Measurements from ENCODE around the gene PCDHB6.
"Not testable (repeated sequence)": the region's sequence is repeated elsewhere in the genome, so short reads cannot be mapped to it uniquely, and the experiment has no call there.

PCDHB6 gene

GRCh38 chr5:141149812-141150211 is at the start of gene PCDHB6:
Gene PCDHB6 (plus strand): TSS chr5:141150057. CDS start chr5:141150258, 201 bp downstream.
- no peak for DNase-seq (ENCODE audit: low read depth)
- TF ChIP-seq CTCF (IDR thresholded peaks at IDR 0.05; ENCODE audit: control insufficient read depth, insufficient read depth, low read depth, low read length, missing control alignments) = peak; percentile 54
- peak within 1 kb of the TSS; percentile 32 for H3K4me3 ChIP-seq (ENCODE audit: control insufficient read depth, low read depth, low read length)

GRCh38 chr5:141100243-141100805 is 49.5 kb upstream of the PCDHB6 start, which contains the start of gene PCDHB3:
Gene PCDHB3 (plus strand): TSS chr5:141100473. CDS start chr5:141100650, 177 bp downstream.
- peak; percentile 32 for DNase-seq (ENCODE audit: low read depth)
- TF ChIP-seq CTCF (IDR thresholded peaks at IDR 0.05; ENCODE audit: control insufficient read depth, insufficient read depth, low read depth, low read length, missing control alignments) = peak; percentile 47

GRCh38 chr5:141101059-141101458 is 48.8 kb upstream of the PCDHB6 start:
- DNase-seq (ENCODE audit: low read depth) = no peak
- TF ChIP-seq CTCF (IDR thresholded peaks at IDR 0.05; ENCODE audit: control insufficient read depth, insufficient read depth, low read depth, low read length, missing control alignments) = no peak
- no peak overlapping the region for H3K4me3 ChIP-seq (ENCODE audit: control insufficient read depth, low read depth, low read length)

More at GRCh38 chr5:141100243-141100805, 49.5 kb upstream of the PCDHB6 start, which contains the start of gene PCDHB3:
- H3K4me3 ChIP-seq (ENCODE audit: control insufficient read depth, low read depth, low read length) = no peak within 1 kb of the TSS

- H3K4me3 ChIP-seq (ENCODE audit: control insufficient read depth, low read depth, low read length); DNase-seq (ENCODE audit: low read depth): not testable (repeated sequence)
Observed at GRCh38 chr5:141102070-141102469, 47.8 kb upstream of the PCDHB6 start.

- not testable (repeated sequence) for DNase-seq (ENCODE audit: low read depth); H3K4me3 ChIP-seq (ENCODE audit: control insufficient read depth, low read depth, low read length)
Observed at GRCh38 chr5:141102471-141102870, 47.4 kb upstream of the PCDHB6 start.

- no peak overlapping the region for H3K4me3 ChIP-seq (ENCODE audit: control insufficient read depth, low read depth, low read length)
- no peak for DNase-seq (ENCODE audit: low read depth)
- no peak for TF ChIP-seq CTCF (IDR thresholded peaks at IDR 0.05; ENCODE audit: control insufficient read depth, insufficient read depth, low read depth, low read length, missing control alignments)
Observed at GRCh38 chr5:141105350-141105749, 44.5 kb upstream of the PCDHB6 start.

GRCh38 chr5:141119250-141119649 is 30.6 kb upstream of the PCDHB6 start:
- H3K4me3 ChIP-seq (ENCODE audit: control insufficient read depth, low read depth, low read length) = no peak overlapping the region
- no peak for DNase-seq (ENCODE audit: low read depth)
- no peak for TF ChIP-seq CTCF (IDR thresholded peaks at IDR 0.05; ENCODE audit: control insufficient read depth, insufficient read depth, low read depth, low read length, missing control alignments)

- no peak for DNase-seq (ENCODE audit: low read depth)
- TF ChIP-seq CTCF (IDR thresholded peaks at IDR 0.05; ENCODE audit: control insufficient read depth, insufficient read depth, low read depth, low read length, missing control alignments) = peak; percentile 29
- H3K4me3 ChIP-seq (ENCODE audit: control insufficient read depth, low read depth, low read length) = no peak within 1 kb of the TSS
Observed at GRCh38 chr5:141121563-141121962, 28.3 kb upstream of the PCDHB6 start, which contains the start of gene PCDHB4. Gene PCDHB4 (plus strand): TSS chr5:141121818. CDS start chr5:141121999, 181 bp downstream.
